PC-9 (cell line): ENCODE results near the gene ARPC1B.

Source experiments
- EZH2 ChIP-seq: fragments of 200-600 bp; sonication (generic); IDR thresholded peaks from 2 replicates; pipeline ENCODE4 v1.8.0; 2017; ENCODE audit warnings: antibody characterized with exemption, low read depth
- TF ChIP-seq, protein P1 (sequence below): fragments of 200-600 bp; sonication (generic); conservative IDR thresholded peaks from 2 replicates; pipeline ENCODE4 v1.6.1; 2017; ENCODE audit warnings: mixed run types, antibody characterized with exemption, mild to moderate bottlenecking, moderate library complexity

DNA sequence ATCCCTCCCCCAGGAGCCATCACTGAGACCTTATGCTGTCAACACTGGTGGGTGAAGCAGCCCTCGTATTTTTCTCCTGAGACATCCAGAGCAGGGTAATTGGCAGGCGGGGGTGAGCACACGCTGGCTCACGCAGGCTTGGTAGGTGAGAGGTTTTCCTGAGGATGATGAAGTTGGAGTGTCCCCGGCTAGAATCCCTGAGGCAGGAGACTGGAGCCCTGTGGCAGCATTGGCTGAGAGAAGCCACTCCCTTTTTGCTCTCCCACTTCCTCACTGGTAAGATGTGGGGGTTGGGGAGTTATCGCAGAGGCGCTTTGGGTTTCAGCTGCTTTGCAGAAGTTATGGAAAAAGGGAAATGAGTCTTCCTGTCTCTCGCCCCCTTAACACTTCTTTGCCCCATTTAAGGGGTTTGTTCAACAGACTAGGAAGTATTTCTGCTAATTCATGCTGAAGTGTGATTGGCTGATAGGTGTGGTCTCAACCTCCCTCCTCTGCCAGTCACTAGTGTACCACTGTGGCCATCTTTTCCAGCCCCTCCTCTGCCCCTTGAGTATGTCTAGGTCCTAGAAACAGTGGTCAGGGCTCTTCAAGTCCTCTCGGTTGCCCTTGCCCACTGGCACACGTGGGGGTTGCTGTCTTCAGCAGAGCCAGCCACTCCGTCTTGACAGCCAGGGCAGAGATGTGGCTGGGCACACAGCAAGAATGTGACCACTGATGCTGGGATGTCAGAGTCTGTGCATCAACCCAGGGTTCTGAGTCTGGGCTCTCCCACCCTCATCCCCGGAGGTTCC is 5.7 kb downstream of the ARPC1B start:
- TF ChIP-seq, protein P1, sequence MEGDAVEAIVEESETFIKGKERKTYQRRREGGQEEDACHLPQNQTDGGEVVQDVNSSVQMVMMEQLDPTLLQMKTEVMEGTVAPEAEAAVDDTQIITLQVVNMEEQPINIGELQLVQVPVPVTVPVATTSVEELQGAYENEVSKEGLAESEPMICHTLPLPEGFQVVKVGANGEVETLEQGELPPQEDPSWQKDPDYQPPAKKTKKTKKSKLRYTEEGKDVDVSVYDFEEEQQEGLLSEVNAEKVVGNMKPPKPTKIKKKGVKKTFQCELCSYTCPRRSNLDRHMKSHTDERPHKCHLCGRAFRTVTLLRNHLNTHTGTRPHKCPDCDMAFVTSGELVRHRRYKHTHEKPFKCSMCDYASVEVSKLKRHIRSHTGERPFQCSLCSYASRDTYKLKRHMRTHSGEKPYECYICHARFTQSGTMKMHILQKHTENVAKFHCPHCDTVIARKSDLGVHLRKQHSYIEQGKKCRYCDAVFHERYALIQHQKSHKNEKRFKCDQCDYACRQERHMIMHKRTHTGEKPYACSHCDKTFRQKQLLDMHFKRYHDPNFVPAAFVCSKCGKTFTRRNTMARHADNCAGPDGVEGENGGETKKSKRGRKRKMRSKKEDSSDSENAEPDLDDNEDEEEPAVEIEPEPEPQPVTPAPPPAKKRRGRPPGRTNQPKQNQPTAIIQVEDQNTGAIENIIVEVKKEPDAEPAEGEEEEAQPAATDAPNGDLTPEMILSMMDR, result no peak
- no peak for TF ChIP-seq EZH2
